GM21576 (cell line): ENCODE measurements around the gene UBAC2.

Source experiments
- ATAC-seq: cut with Tn5 transposase; IDR thresholded peaks from one replicate; pipeline ENCODE4 v1.9.1; 2021; ENCODE audit warnings: mild to moderate bottlenecking, moderate library complexity; ENCODE audit not compliant: unreplicated experiment

The UBAC2 gene

GRCh38 chr13:99307648-99308339, 107.1 kb downstream of the UBAC2 start:
- ATAC-seq = no peak

- no peak for ATAC-seq
Observed at GRCh38 chr13:99308471-99309087, 107.9 kb downstream of the UBAC2 start.

- ATAC-seq = peak; percentile 25
Observed at GRCh38 chr13:99310382-99311031, 109.9 kb downstream of the UBAC2 start.

- ATAC-seq = no peak
Observed at GRCh38 chr13:99311137-99311536, 110.5 kb downstream of the UBAC2 start.

GRCh38 chr13:99311748-99312492, 111.3 kb downstream of the UBAC2 start:
- ATAC-seq = no peak

- no peak for ATAC-seq
Observed at GRCh38 chr13:99312493-99312883, 111.8 kb downstream of the UBAC2 start.

GRCh38 chr13:99313501-99313900, 112.8 kb downstream of the UBAC2 start:
- ATAC-seq = no peak

GRCh38 chr13:99313941-99314340, 113.3 kb downstream of the UBAC2 start:
- no peak for ATAC-seq

GRCh38 chr13:99314640-99315176, 114.1 kb downstream of the UBAC2 start:
- ATAC-seq = no peak

GRCh38 chr13:99315186-99315585, 114.5 kb downstream of the UBAC2 start:
- no peak for ATAC-seq

- no peak for ATAC-seq
Observed at GRCh38 chr13:99316224-99316623, 115.6 kb downstream of the UBAC2 start.

- no peak for ATAC-seq
Observed at GRCh38 chr13:99316657-99317256, 116.1 kb downstream of the UBAC2 start.

GRCh38 chr13:99320693-99321481, 120.2 kb downstream of the UBAC2 start:
- no peak for ATAC-seq

GRCh38 chr13:99321709-99322108, 121.1 kb downstream of the UBAC2 start:
- ATAC-seq = no peak

GRCh38 chr13:99322297-99323103, 121.8 kb downstream of the UBAC2 start:
- peak; percentile 86 for ATAC-seq

- no peak for ATAC-seq
Observed at GRCh38 chr13:99323488-99323887, 122.8 kb downstream of the UBAC2 start.

GRCh38 chr13:99326012-99326411, 125.4 kb downstream of the UBAC2 start:
- no peak for ATAC-seq

- ATAC-seq = no peak
Observed at GRCh38 chr13:99327126-99327525, 126.5 kb downstream of the UBAC2 start.

- ATAC-seq = no peak
Observed at GRCh38 chr13:99327761-99328160, 127.1 kb downstream of the UBAC2 start.
